CD14-positive monocyte (primary cell): ENCODE results near the gene SPAM1. TPM values are rescaled to one million over a fixed set of nuclear protein-coding genes. Genes with fewer than 3 reads are reported as not detected.

Experiments used
- DNase-seq, 3 donors: peaks; one replicate each; pipeline ENCODE4 v3.0.0-alpha.2; 2011 to 2022
- H2AFZ ChIP-seq: 2 replicates; pipeline ENCODE4 v1.6.0; 2012; ENCODE audit warnings: mild to moderate bottlenecking, low read depth, low read length, inconsistent platforms; ENCODE audit not compliant: insufficient read depth, poor library complexity, severe bottlenecking
- H3K27ac ChIP-seq, 2 donors: 1 replicate in 1 of 2; 2 replicates in 1 of 2; pipeline ENCODE4 v1.5.1; 2012 to 2013; ENCODE audit warnings: low read length in 2 of 2, control low read depth in 1 of 2, inconsistent platforms in 1 of 2, low read depth in 1 of 2, mild to moderate bottlenecking in 1 of 2
- H3K27me3 ChIP-seq, 2 donors: one replicate each; pipeline versions ENCODE4 v1.6.0 to v1.6.1; 2011 to 2013; ENCODE audit warnings: low read length in 2 of 2; ENCODE audit not compliant: control insufficient read depth in 2 of 2, insufficient read depth in 2 of 2
- H3K36me3 ChIP-seq, 2 donors: replicated peaks in 1 of 2; 1 replicate in 1 of 2; 2 replicates in 1 of 2; pipeline versions ENCODE4 v1.5.1 to v1.6.1; 2012 to 2013; ENCODE audit warnings: low read length in 2 of 2, control low read depth in 1 of 2, inconsistent platforms in 1 of 2, mild to moderate bottlenecking in 1 of 2; ENCODE audit not compliant: insufficient read depth in 2 of 2, control insufficient read depth in 1 of 2
- H3K4me1 ChIP-seq, 2 donors: 1 replicate in 1 of 2; 2 replicates in 1 of 2; pipeline versions ENCODE4 v1.5.1 to v1.6.1; 2012 to 2013; ENCODE audit warnings: low read length in 2 of 2, control low read depth in 1 of 2, inconsistent platforms in 1 of 2, mild to moderate bottlenecking in 1 of 2, moderate library complexity in 1 of 2; ENCODE audit not compliant: insufficient read depth in 2 of 2, control insufficient read depth in 1 of 2
- H3K4me2 ChIP-seq: replicated peaks from 2 replicates; pipeline ENCODE3; 2012; ENCODE audit warnings: low read length, moderate library complexity, mild to moderate bottlenecking; ENCODE audit not compliant: poor library complexity, severe bottlenecking; ENCODE audit errors: extremely low read depth
- H3K4me3 ChIP-seq, 3 experiments: fragments of 200-600 bp in 1 of 3; sonication (generic) in 1 of 3; replicated peaks in 1 of 3; 1 replicate in 2 of 3; 2 replicates in 1 of 3; pipeline ENCODE4 v1.5.1; 2011 to 2013; ENCODE audit warnings: low read length in 3 of 3, mild to moderate bottlenecking in 3 of 3, control low read depth in 2 of 3, low read depth in 2 of 3, inconsistent platforms in 1 of 3, moderate library complexity in 1 of 3
- H3K79me2 ChIP-seq: 2 replicates; pipeline ENCODE4 v1.6.0; 2012; ENCODE audit warnings: mild to moderate bottlenecking, control low read depth, inconsistent platforms, low read length, moderate library complexity; ENCODE audit not compliant: insufficient read depth
- H3K9ac ChIP-seq: 2 replicates; pipeline ENCODE4 v1.6.0; 2017; ENCODE audit warnings: low read length, mild to moderate bottlenecking; ENCODE audit not compliant: insufficient read depth, poor library complexity, severe bottlenecking
- H3K9me3 ChIP-seq, 2 donors: replicated peaks in 1 of 2; 1 replicate in 1 of 2; 2 replicates in 1 of 2; pipeline versions ENCODE4 v1.5.1 to v1.6.1; 2012 to 2013; ENCODE audit warnings: low read length in 2 of 2, control low read depth in 1 of 2; ENCODE audit not compliant: control insufficient read depth in 1 of 2, insufficient read depth in 1 of 2
- H4K20me1 ChIP-seq: 2 replicates; pipeline ENCODE4 v1.6.0; 2012; ENCODE audit warnings: mild to moderate bottlenecking, low read length, control low read depth, moderate library complexity; ENCODE audit not compliant: insufficient read depth
- H3K27ac Mint-ChIP-seq, 7 donors: one replicate each; pipeline ENCODE4 v1.8.0; 2020; ENCODE audit warnings: mild to moderate bottlenecking in 7 of 7, mixed read lengths in 7 of 7, moderate library complexity in 6 of 7, inconsistent platforms in 2 of 7
- H3K27me3 Mint-ChIP-seq, 3 donors: one replicate each; pipeline ENCODE4 v1.8.0; 2021 to 2022; ENCODE audit warnings: low read depth in 3 of 3, mild to moderate bottlenecking in 3 of 3, mixed read lengths in 3 of 3, moderate library complexity in 3 of 3, inconsistent platforms in 1 of 3
- H3K36me3 Mint-ChIP-seq, 2 donors: one replicate each; pipeline ENCODE4 v1.8.0; 2020; ENCODE audit warnings: mixed read lengths in 2 of 2, inconsistent platforms in 1 of 2, mild to moderate bottlenecking in 1 of 2
- H3K4me1 Mint-ChIP-seq: one replicate; pipeline ENCODE4 v1.8.0; 2020; ENCODE audit warnings: mild to moderate bottlenecking, mixed read lengths
- H3K4me3 Mint-ChIP-seq, 2 donors: one replicate each; pipeline ENCODE4 v1.8.0; 2020; ENCODE audit warnings: mild to moderate bottlenecking in 2 of 2, mixed read lengths in 2 of 2, moderate library complexity in 1 of 2
- H3K9me3 Mint-ChIP-seq, 7 donors: one replicate each; pipeline ENCODE4 v1.8.0; 2020 to 2022; ENCODE audit warnings: mixed read lengths in 7 of 7, mild to moderate bottlenecking in 6 of 7, moderate library complexity in 6 of 7, inconsistent platforms in 2 of 7
- WGBS: methylation state at CpG from one replicate; pipeline ENCODE4 v1.1.5; 2013; ENCODE audit warnings: missing lambda C conversion rate; ENCODE audit not compliant: insufficient coverage; 5-methylcytosine and 5-hydroxymethylcytosine counted together
- intact Hi-C, 2 donors: fragments of 100-400 bp; cut with micrococcal nuclease; formaldehyde crosslinking; loops; one replicate each; pipeline versions ENCODE4 v1.15.0 to v1.15.1; 2023
- polyA plus RNA-seq, 3 donors: library from polyadenylated mRNA; depleted of rRNA in 1 of 3; unstranded in 2 of 3; stranded (reverse) in 1 of 3; fragments of 300-500 nt in 2 of 3; fragments of >200 nt in 1 of 3; fragmentation: Illumina TruSeq in 2 of 3; gene quantifications; 1 replicate in 2 of 3; 2 replicates in 1 of 3; pipeline ENCODE4 v1.2.3, GENCODE V29; 2012 to 2021
- TF ChIP-seq, protein P1 (sequence below): fragments of 200-600 bp; IDR thresholded peaks from one replicate; pipeline ENCODE4 v1.8.0; 2022; ENCODE audit warnings: antibody characterized with exemption, mild to moderate bottlenecking

Gene SPAM1
- polyA plus RNA-seq, 3 donors = not detected

DNA sequence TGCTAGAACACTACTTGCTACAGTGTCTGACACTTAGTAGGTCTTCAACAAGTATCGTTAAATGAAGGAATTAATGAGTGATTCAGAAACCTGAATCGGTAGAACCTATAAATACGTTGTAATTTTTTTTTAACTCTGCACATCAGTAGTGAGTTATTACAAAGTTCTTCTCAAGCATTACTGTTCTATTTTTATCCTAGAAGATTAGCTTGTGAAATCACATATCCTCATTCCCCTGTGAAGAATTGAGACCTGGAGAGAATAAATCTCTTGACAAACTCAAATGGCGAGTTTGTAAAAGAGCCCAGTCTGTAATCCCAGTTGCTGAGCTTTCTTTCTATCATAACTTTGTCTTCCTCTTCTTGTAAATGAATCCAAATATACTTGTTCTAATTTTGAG lies 45.4 kb upstream of the SPAM1 start:
- H3K79me2 ChIP-seq = no peaks in the 10 kb centered on the region
- H3K36me3 Mint-ChIP-seq = no peaks in the 10 kb centered on the region
- WGBS = no CpG with 5 or more reads among the region's 4 CpGs
- H3K27me3 ChIP-seq = no peaks in the 10 kb centered on the region
- intact Hi-C loops = no loop called here
- no peak overlapping the region for H3K4me3 Mint-ChIP-seq
- H3K27ac Mint-ChIP-seq = no peak overlapping the region
- TF ChIP-seq, protein P1, sequence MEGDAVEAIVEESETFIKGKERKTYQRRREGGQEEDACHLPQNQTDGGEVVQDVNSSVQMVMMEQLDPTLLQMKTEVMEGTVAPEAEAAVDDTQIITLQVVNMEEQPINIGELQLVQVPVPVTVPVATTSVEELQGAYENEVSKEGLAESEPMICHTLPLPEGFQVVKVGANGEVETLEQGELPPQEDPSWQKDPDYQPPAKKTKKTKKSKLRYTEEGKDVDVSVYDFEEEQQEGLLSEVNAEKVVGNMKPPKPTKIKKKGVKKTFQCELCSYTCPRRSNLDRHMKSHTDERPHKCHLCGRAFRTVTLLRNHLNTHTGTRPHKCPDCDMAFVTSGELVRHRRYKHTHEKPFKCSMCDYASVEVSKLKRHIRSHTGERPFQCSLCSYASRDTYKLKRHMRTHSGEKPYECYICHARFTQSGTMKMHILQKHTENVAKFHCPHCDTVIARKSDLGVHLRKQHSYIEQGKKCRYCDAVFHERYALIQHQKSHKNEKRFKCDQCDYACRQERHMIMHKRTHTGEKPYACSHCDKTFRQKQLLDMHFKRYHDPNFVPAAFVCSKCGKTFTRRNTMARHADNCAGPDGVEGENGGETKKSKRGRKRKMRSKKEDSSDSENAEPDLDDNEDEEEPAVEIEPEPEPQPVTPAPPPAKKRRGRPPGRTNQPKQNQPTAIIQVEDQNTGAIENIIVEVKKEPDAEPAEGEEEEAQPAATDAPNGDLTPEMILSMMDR = no peak
- H3K27me3 Mint-ChIP-seq = peaks cover 2 to 7% (median 4%) of the 10 kb centered on the region in 3 donors
- H3K4me1 Mint-ChIP-seq = no peaks in the 10 kb centered on the region
- no peak overlapping the region for H3K4me3 ChIP-seq
- H3K9ac ChIP-seq = no peak overlapping the region
- no peaks in the 10 kb centered on the region for H3K9me3 ChIP-seq
- no peak overlapping the region for H2AFZ ChIP-seq
- no peak overlapping the region for H3K4me2 ChIP-seq
- no peaks in the 10 kb centered on the region for H3K36me3 ChIP-seq
- no peaks in the 10 kb centered on the region for H4K20me1 ChIP-seq
- no peak for DNase-seq
- H3K9me3 Mint-ChIP-seq = no peaks in the 10 kb centered on the region
- H3K27ac ChIP-seq = no peak overlapping the region
- no peaks in the 10 kb centered on the region for H3K4me1 ChIP-seq

- H3K36me3 ChIP-seq = no peaks in the 10 kb centered on the region
- H3K9me3 ChIP-seq = no peaks in the 10 kb centered on the region
- no peaks in the 10 kb centered on the region for H4K20me1 ChIP-seq
- no peak for DNase-seq
- H3K27ac ChIP-seq = no peak overlapping the region
- H3K4me1 ChIP-seq = no peaks in the 10 kb centered on the region
- Mint-ChIP-seq H3K4me3 (no peak overlapping the region), H3K27me3 (peaks cover 2 to 4% (median 2%) of the 10 kb centered on the region in 3 donors), H3K27ac (no peak overlapping the region), H3K36me3 (no peaks in the 10 kb centered on the region), H3K4me1 (no peaks in the 10 kb centered on the region), H3K9me3 (no peaks in the 10 kb centered on the region)
- H3K4me3 ChIP-seq = no peak overlapping the region
- no peaks in the 10 kb centered on the region for H3K79me2 ChIP-seq
- H2AFZ ChIP-seq = no peak overlapping the region
- TF ChIP-seq, protein P1 = no peak
- no peak overlapping the region for H3K4me2 ChIP-seq
- H3K27me3 ChIP-seq = no peaks in the 10 kb centered on the region
- no peak overlapping the region for H3K9ac ChIP-seq
- no CpG with 5 or more reads among the region's 2 CpGs for WGBS
- intact Hi-C loops = no loop called here
Observed at GRCh38 chr7:123881300-123881699, 43.7 kb upstream of the SPAM1 start.
